ENCODE measurements around the gene TMEM107.

Gene TMEM107

DNA sequence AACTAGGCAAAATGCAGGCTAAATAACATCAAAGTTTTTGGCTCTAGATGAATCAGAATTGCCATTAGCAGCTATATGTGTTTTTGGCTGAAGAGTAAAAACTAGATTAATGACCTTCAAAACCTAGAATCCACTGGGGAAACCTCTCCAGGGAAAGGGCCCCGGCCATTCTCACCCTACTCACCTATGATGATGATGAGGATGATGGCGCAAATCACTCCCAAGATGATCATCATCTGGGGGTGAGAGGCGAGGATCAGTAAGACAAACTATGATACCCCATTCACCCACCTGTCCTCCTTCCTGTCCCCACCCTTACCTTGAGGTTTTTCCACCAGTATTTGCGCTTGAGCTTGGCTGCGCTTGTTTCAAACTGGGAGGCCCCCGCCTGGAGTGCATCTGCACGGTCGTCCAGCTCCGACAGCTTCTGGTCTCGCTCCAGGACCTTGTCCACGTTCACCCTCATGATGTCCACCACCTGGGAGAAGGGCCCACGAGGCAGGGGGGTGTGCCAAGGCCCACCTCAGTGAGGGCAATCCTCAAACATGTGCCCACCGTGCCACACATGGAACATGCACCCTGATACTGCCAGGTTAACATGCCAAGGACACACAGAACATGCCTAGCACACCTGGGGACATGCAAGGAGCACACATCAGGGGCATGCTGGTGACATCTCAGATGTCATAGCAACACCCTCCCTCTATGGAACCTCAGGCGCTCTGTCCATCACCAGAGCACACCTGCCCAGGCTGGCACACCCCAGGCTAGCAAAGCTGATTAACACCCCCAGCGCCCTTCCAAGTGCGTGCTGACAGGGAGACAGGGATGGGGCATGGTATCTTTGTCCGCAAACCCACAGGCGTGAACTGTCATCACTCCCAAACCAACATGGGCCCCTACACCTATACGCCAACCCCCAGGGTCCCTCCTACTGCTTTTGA is 14.6 kb downstream of the TMEM107 start:
- peak; percentile 18 for DNase-seq

DNA sequence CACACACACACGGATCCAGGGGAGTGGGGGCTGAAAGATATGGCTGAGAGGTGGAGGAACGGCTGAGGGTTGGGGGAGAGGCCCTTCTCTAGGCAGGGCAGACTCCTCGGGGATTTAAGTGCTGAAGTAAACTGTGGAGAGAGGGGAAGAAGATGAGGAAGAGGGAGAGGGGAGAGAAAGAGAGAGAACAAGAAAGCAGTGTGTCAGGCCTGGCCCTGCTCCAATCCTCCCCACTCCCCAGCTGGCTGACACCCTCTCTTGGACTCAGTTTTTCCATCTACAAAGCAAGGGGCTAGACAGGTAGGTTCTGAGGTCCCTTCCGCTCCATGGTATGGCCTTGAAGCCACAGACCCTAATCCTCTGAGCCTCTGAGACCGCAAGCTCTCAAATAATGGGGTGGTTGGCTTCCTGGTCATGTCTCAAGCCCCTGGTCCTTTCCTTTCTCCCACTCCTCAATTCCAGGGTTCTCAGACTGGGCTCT is 15.4 kb downstream of the TMEM107 start:
- DNase-seq: peak; percentile 9

- DNase-seq: no peak
Observed at GRCh38 chr17:8160224-8160577, 16.0 kb downstream of the TMEM107 start.

DNA sequence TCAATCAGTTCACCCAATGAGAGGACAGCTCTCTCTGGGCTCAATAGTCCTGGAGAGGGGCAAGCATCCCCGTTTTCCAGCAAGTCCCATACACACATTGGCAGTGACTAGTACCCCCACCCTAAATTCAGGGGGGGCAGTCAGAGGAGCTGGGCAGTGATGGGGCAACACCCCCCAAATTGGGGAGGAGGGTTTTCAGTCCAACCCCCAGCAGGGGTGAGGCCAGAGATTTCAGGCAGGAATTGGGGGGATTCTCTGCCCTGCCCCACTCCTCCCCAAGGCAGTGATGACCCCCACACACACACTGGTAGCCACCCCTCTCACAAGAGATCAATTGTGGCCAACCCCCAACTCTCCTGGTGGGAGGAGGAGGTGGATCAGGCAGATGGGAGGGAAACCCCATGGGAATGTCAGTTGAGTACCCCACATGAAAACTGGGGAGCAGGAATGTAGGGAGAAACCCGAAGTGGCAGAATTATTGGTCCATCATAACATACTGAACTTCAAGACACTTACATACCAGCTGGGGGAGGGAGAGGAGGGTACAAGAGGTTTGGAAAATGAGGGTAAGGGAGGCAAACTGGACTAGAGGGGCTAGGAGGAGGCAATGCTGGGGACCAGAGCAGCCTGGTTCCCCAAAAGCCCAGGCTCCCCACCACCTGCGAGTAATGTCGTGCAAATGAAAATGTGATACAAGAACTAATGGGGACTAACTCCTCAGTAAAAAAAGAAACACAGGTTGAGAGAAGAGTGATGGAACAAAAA is 16.5 kb downstream of the TMEM107 start:
- peak; percentile 13 for DNase-seq

GRCh38 chr17:8159032-8159400 is 17.2 kb downstream of the TMEM107 start:
- peak; percentile 17 for DNase-seq

DNA sequence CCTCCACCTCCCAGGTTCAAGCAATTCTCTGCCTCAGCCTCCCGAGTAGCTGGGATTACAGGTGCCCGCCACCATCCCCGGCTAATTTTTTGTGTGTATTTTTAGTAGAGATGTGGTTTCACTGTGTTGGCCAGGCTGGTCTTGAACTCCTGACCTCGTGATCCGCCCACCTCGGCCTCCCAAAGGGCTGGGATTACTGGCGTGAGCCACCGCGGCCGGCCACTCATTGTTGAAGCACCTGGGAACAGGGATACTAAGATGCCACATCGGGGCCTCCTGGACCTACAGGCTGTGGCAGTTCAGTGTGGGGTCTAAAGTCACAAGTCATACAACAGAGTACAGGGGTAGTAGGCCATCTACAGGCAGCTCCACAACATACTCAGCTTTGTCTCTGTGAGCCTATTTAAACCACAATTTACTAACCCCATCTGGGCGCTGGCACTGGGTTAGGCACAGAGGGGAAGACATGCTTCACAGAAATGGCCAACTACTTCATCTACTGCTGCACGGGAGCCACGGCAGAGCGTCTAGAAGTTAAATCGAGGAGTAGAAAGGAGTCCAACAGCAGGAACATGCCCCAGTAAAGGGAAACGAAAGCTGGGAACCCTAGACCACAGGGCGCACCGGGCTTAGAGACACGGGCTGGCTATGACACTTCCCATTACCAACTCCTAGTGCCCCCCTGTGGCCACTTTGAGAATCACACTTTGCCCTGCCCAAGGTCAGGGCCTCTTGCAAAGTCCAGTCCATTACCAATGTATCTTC is 17.7 kb downstream of the TMEM107 start:
- DNase-seq: peak; percentile 87

- peak; percentile 100 for DNase-seq
Observed at GRCh38 chr17:8156246-8156992, 19.8 kb downstream of the TMEM107 start.

DNA sequence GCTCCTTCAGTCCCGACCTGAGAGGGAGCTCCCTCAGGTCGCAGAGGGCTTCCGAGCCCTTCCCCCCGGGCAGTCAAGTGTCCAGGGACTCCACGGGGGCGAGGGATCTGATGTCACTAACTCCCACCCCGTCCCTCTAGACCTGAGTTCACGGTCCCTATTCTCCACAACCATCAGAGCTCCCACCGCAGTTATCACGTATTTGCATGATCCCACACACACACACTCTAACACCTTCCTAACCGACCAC is 20.3 kb downstream of the TMEM107 start:
- DNase-seq: no peak

DNA sequence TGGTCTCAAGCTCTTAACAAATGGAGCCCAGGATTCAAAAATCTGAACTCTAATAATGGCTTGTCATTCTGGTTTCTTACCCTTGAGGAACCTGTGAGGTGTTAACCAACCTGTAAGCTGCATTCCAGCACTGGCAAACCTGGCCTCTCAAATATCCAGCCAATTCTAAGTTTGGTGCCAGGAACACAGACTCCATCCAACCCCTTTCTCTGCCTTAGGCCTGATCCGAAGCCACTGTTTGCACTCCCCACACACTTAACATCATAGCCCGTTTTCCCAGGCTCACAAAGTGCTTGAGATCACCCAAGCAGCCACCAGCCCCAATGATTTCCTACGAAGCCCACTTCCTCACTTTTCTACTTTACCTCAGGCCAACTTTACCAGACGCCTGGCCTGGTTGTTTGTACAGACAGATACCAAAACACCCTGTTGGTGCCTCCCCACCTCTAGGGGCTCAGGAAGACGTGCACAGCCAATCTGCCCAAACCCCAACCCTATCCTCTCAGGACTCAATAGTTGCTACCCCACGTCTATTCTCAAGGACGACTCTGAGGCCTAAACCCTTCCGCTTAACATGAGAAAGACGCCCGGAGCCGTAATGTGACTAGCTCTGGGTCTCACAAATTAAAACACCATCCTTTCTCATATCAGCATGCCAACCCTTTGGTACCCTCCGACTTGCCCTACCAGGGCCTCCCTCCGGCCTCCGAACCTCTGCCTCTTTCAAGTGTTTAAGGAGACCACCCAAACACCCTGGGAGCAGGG is 20.8 kb downstream of the TMEM107 start:
- DNase-seq: no peak

- no peak for DNase-seq
Observed at GRCh38 chr17:8154608-8155155, 21.5 kb downstream of the TMEM107 start.

- peak; percentile 94 for DNase-seq
Observed at GRCh38 chr17:8153957-8154607, 22.1 kb downstream of the TMEM107 start.

DNA sequence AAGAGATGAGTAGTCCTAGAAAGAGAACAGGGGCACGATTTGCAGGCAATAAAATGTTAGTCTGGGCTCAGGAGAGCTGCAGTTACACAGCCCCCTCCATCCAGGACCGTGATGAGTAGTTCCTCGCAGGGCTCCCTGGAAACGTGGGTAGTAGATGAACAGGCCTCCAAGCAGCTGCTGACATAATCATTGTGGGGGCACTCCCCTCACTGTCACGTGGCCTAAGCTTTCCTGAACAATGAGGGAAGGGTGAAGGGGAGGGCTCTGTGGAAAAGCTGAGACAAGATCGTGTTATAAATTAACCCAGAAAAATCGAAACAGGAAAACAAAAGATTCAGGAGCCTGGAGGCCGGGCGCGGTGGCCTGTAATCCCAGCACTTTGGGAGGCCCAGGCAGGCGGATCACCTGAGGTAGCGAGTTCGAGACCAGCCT is 22.6 kb downstream of the TMEM107 start:
- peak; percentile 69 for DNase-seq

GRCh38 chr17:8153031-8153451 is 23.1 kb downstream of the TMEM107 start:
- no peak for DNase-seq

DNA sequence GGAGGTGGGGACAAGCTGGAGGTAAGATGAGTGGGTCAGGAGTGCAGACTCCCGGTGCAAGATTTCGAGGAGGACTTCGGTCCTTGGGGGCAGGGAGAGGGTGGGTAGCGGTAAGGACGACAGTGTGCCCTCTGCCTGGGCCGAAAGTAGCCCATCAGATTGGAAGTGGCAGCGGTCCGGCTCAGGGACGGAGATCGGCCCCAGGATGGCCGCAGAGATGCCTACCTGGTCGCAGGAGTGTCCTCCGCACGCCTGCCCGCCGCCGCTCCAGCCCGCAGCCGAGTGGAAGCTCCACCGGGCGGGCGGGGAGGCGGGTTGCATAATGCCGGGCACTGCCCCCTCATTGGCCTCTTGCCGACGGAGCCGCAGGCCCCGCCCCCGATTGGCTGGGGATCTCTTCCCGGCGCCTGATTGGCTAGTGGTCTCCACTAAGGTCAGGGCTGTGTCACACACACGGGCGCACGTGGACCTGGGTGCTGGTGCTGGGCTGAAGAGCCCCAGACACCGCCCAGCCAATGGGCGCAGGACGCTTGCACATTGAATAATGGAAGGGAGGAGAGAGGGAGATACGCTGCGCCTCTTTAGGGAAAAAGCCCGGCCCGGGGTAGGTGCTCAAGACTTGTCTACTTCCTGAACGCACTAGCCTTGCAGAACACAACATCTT is 23.9 kb downstream of the TMEM107 start, which contains the start of gene PER1:
TSS of gene PER1 (minus strand) at position 293 of the 664 bp plus-strand sequence. CDS start 1,698 bp downstream, outside the sequence.
- peak; percentile 95 for DNase-seq

- DNase-seq: no peak
Observed at GRCh38 chr17:8151641-8152111, 24.5 kb downstream of the TMEM107 start.

DNA sequence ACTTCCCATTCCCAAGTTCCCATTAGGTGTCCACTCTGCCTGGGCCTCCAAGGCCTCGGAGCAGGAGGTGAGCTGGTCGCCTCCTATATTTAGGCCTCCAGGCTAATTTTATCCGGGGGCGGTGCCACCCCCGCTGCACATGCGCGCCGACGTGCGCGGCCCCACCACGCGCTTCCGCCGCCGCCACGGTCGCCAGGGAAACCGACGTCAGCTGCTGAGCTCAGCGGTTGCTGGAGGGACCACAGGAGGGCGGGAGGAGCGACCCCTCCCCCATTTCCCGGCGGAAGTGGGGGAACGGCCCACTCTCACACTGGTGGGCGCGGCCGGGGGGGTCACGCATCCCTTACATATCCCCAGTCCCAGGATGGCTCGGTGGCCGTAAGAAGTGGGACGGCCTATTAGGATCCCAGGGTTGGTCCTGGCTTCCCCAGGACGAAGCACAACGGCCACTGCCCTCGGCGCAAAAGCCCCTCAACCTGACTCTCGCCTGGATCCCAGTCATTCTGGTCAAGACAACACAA is 25.0 kb downstream of the TMEM107 start:
- DNase-seq: peak; percentile 94

DNA sequence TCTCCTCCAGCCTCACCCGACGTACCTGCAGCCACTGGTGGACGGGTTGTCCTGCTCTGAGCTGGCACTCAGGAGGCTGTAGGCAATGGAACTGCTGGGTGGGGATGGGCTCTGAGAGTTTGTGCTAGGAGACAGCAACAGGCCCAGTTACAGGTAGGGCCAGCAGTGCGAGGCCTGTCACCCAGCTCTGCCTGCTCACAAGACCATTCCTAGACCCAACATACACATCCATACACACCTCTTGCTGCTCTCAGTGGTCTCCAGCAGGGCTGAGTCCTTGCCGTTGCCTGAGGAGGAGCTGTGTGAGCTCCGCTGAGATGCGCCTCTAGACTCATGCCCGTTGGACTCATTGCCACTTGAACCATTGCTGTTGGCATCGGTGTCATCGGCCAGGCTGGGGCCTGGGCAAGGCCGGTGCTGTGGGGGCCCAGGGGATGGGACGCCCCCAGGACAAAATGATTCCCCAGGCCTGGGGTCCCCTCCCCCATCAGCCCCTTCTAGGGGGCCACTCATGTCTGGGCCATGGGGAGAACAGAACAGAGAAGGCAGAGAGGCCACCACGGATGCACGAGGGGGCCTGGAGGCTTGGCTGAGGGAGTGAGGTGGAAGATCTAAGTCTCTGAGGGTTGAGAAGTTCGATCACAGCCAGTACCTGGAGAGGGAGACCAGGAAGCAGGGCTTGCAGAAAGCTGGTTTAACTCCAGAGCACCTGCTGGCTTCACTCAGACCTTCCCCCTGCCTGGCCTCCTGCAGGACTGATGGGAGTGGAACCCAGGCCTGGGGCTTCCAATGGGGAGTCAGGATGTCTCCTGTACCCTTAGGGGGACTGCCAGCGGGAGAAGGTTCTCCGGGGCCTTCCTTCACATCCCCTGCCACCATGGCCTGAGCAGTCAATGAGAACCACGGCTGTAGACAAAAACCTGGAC is 25.7 kb downstream of the TMEM107 start:
- DNase-seq: no peak

DNA sequence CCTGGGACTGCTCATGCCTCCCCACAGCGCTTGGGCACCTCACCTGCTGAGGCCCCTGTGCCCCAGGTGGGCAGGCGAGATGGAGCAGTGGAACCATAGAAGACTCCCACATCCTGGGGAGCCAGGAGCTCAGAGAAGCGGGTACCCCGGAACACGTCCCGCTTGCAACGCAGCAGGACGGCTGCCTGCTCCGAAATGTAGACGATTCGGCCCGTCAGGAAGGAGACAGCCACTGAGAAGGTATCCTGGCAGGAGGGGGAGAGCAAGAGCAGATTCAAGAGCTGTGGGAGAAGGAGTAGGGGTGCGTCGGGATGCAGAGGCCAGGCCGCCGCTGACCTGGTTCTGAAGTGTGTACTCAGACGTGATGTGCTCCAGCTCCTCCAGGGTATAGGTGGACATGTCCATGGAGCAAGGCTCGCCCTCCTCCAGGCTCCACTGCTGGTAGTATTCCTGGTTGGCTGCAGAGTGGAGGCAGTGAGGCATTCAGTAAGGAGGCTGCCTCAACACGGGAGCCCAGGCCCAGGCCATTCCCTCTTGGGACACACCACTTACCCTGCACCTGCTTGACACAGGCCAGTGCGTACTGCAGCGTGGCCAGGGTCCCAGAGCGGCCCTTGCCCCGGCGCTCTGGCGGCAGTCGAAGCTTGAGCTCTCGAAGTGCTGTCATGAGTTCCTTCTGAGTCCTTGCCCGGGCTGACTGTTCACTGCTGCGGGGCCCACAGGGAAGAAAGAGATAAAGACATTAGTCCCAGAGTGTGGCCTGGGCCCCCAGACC is 26.6 kb downstream of the TMEM107 start:
- DNase-seq: no peak
